Trophoblast cell (in vitro differentiated cells and primary cell): ENCODE data around the gene PDE6C.

Experiments used
- DNase-seq, 2 donors: peaks; one replicate each; pipeline ENCODE4 v3.0.0-alpha.2; 2016
- H2AFZ ChIP-seq: 2 replicates; pipeline ENCODE4 v1.6.1; 2013; ENCODE audit warnings: low read length, moderate library complexity, mild to moderate bottlenecking; ENCODE audit not compliant: insufficient read depth, poor library complexity
- H2AK5ac ChIP-seq: 2 replicates; pipeline ENCODE4 v1.6.1; 2013; ENCODE audit warnings: mild to moderate bottlenecking, low read length
- H2BK120ac ChIP-seq: 2 replicates; pipeline ENCODE4 v1.6.1; 2013; ENCODE audit warnings: low read length, mild to moderate bottlenecking, moderate library complexity; ENCODE audit not compliant: insufficient read depth, poor library complexity
- H2BK12ac ChIP-seq: 2 replicates; pipeline ENCODE4 v1.6.1; 2013; ENCODE audit warnings: mild to moderate bottlenecking, low read length, moderate library complexity
- H2BK5ac ChIP-seq: 2 replicates; pipeline ENCODE4 v1.6.1; 2013; ENCODE audit warnings: low read length, low read depth, moderate library complexity, mild to moderate bottlenecking; ENCODE audit not compliant: poor library complexity
- H3K14ac ChIP-seq: 2 replicates; pipeline ENCODE4 v1.6.1; 2013; ENCODE audit warnings: mild to moderate bottlenecking, low read length
- H3K18ac ChIP-seq: 2 replicates; pipeline ENCODE4 v1.6.1; 2013; ENCODE audit warnings: mild to moderate bottlenecking, low read length
- H3K23ac ChIP-seq: 2 replicates; pipeline ENCODE4 v1.6.1; 2013; ENCODE audit warnings: low read length
- H3K27ac ChIP-seq: 2 replicates; pipeline ENCODE4 v1.5.1; 2013; ENCODE audit warnings: low read depth, mild to moderate bottlenecking, inconsistent platforms, low read length, moderate library complexity
- H3K27me3 ChIP-seq: 2 replicates; pipeline ENCODE4 v1.6.1; 2013; ENCODE audit warnings: inconsistent platforms, mild to moderate bottlenecking, low read length, moderate library complexity; ENCODE audit not compliant: insufficient read depth
- H3K36me3 ChIP-seq, 2 experiments: 1 replicate in 1 of 2; 2 replicates in 1 of 2; pipeline ENCODE4 v1.6.1; 2013; ENCODE audit warnings: low read length in 2 of 2, mild to moderate bottlenecking in 2 of 2, moderate library complexity in 1 of 2; ENCODE audit not compliant: insufficient read depth in 2 of 2, control insufficient read depth in 1 of 2
- H3K4ac ChIP-seq: 2 replicates; pipeline ENCODE4 v1.6.1; 2013; ENCODE audit warnings: low read depth, mild to moderate bottlenecking, low read length, moderate library complexity
- H3K4me1 ChIP-seq, 2 experiments: 1 replicate in 1 of 2; 2 replicates in 1 of 2; pipeline ENCODE4 v1.6.1; 2013; ENCODE audit warnings: low read length in 2 of 2, mild to moderate bottlenecking in 2 of 2, moderate library complexity in 1 of 2; ENCODE audit not compliant: insufficient read depth in 2 of 2, control insufficient read depth in 1 of 2
- H3K4me2 ChIP-seq: 2 replicates; pipeline ENCODE4 v1.6.1; 2013; ENCODE audit warnings: inconsistent platforms, mild to moderate bottlenecking, low read length, moderate library complexity
- H3K4me3 ChIP-seq: 2 replicates; pipeline ENCODE4 v1.5.1; 2013; ENCODE audit warnings: mild to moderate bottlenecking, low read depth, low read length, inconsistent platforms
- H3K79me1 ChIP-seq: one replicate; pipeline ENCODE4 v1.6.1; 2013; ENCODE audit warnings: low read length
- H3K79me2 ChIP-seq: 2 replicates; pipeline ENCODE4 v1.6.1; 2013; ENCODE audit warnings: low read length, mild to moderate bottlenecking; ENCODE audit not compliant: control insufficient read depth, insufficient read depth, poor library complexity
- H3K9ac ChIP-seq: 2 replicates; pipeline ENCODE4 v1.6.1; 2013; ENCODE audit warnings: mild to moderate bottlenecking, low read length
- H3K9me3 ChIP-seq: 2 replicates; pipeline ENCODE4 v1.6.1; 2013; ENCODE audit warnings: low read depth, mild to moderate bottlenecking, control low read depth, inconsistent platforms, low read length; ENCODE audit not compliant: insufficient read depth
- H4K12ac ChIP-seq: 2 replicates; pipeline ENCODE4 v1.6.1; 2013; ENCODE audit warnings: low read depth, mild to moderate bottlenecking, low read length, moderate library complexity
- H4K8ac ChIP-seq: 2 replicates; pipeline ENCODE4 v1.6.1; 2013; ENCODE audit warnings: low read depth, mild to moderate bottlenecking, low read length, moderate library complexity
- H4K91ac ChIP-seq: one replicate; pipeline ENCODE4 v1.6.1; 2013; ENCODE audit warnings: low read depth, mild to moderate bottlenecking, low read length, moderate library complexity
- WGBS: extraction: QIAGEN DNeasy Blood & Tissue Kit; methylation state at CpG from one replicate; pipeline ENCODE4 v1.1.7; 2013; ENCODE audit warnings: missing lambda C conversion rate; ENCODE audit not compliant: insufficient read length, insufficient coverage; ENCODE audit errors: extremely low coverage; 5-methylcytosine and 5-hydroxymethylcytosine counted together

The PDE6C gene

DNA sequence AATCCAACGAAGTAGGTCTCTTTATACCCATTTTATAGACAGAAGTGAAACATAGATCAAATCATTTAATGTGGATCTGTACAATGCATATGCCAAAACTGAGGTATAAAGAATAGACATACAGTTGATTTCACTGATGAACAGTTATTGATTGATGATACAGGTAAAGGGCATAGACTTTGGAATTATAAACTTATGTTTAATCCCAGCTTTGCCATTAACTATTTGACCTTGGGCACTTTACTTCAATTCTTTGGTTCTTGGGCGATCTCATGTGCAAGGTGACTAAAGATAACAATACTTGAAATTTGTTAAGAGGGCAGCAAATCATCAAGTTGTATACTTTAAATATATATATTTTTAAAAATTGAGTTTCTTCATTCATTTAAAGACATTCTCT is 61.5 kb downstream of the PDE6C start:
- no peak overlapping the region for H3K14ac ChIP-seq
- H2BK12ac ChIP-seq: no peak overlapping the region
- H2BK5ac ChIP-seq: no peak overlapping the region
- H3K4ac ChIP-seq: no peak overlapping the region
- no peaks in the 10 kb centered on the region for H3K9me3 ChIP-seq
- H2BK120ac ChIP-seq: no peak overlapping the region
- no peak overlapping the region for H2AFZ ChIP-seq
- no peak overlapping the region for H3K4me3 ChIP-seq
- no peak overlapping the region for H3K23ac ChIP-seq
- H2AK5ac ChIP-seq: no peak overlapping the region
- H3K27me3 ChIP-seq: no peaks in the 10 kb centered on the region
- H3K27ac ChIP-seq: no peak overlapping the region
- H4K12ac ChIP-seq: no peak overlapping the region
- no peaks in the 10 kb centered on the region for H3K79me2 ChIP-seq
- H3K36me3 ChIP-seq: peaks cover 4 to 9% of the 10 kb centered on the region in 2 experiments
- no peak overlapping the region for H4K91ac ChIP-seq
- H4K8ac ChIP-seq: no peak overlapping the region
- no peaks in the 10 kb centered on the region for H3K79me1 ChIP-seq
- no peak overlapping the region for H3K18ac ChIP-seq
- no peak overlapping the region for H3K4me2 ChIP-seq
- DNase-seq: no peak
- no peak overlapping the region for H3K9ac ChIP-seq
- no CpG with 5 or more reads among the region's 2 CpGs for WGBS
- peaks cover 0 to 4% of the 10 kb centered on the region in 2 experiments for H3K4me1 ChIP-seq

DNA sequence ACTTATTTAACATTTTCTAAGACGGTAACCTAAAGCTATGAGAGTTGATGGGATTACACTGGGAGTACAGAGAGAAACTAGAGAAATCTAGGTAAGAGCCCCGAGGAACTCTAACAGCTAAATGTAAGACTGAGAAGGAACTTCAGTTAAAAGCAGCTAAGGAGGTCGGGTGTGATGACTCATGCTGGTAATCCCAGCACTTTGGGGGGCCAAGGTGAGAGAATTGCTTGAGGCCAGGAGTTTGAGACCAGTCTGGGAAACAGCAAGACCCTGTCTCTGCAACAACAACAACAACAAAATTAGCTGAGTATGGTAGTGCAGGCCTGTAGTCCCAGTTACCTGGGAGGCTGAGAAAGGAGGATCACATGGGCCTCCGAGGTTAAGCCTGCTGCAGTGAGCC is 66.0 kb downstream of the PDE6C start:
- no peak overlapping the region for H3K4me3 ChIP-seq
- no peak overlapping the region for H4K8ac ChIP-seq
- no peaks in the 10 kb centered on the region for H3K9me3 ChIP-seq
- no peak overlapping the region for H3K4me2 ChIP-seq
- no peak overlapping the region for H2AFZ ChIP-seq
- no peak for DNase-seq
- no peak overlapping the region for H4K12ac ChIP-seq
- H3K79me2 ChIP-seq: no peaks in the 10 kb centered on the region
- H3K27me3 ChIP-seq: no peaks in the 10 kb centered on the region
- no CpG with 5 or more reads among the region's 4 CpGs for WGBS
- H3K4me1 ChIP-seq: peaks cover 0 to 4% of the 10 kb centered on the region in 2 experiments
- H2BK5ac ChIP-seq: no peak overlapping the region
- H2BK120ac ChIP-seq: no peak overlapping the region
- no peak overlapping the region for H3K4ac ChIP-seq
- no peak overlapping the region for H2BK12ac ChIP-seq
- H3K9ac ChIP-seq: no peak overlapping the region
- H4K91ac ChIP-seq: no peak overlapping the region
- H3K23ac ChIP-seq: no peak overlapping the region
- H2AK5ac ChIP-seq: no peak overlapping the region
- peaks cover 2 to 5% of the 10 kb centered on the region in 2 experiments for H3K36me3 ChIP-seq
- H3K14ac ChIP-seq: no peak overlapping the region
- no peaks in the 10 kb centered on the region for H3K79me1 ChIP-seq
- no peak overlapping the region for H3K27ac ChIP-seq
- H3K18ac ChIP-seq: no peak overlapping the region

DNA sequence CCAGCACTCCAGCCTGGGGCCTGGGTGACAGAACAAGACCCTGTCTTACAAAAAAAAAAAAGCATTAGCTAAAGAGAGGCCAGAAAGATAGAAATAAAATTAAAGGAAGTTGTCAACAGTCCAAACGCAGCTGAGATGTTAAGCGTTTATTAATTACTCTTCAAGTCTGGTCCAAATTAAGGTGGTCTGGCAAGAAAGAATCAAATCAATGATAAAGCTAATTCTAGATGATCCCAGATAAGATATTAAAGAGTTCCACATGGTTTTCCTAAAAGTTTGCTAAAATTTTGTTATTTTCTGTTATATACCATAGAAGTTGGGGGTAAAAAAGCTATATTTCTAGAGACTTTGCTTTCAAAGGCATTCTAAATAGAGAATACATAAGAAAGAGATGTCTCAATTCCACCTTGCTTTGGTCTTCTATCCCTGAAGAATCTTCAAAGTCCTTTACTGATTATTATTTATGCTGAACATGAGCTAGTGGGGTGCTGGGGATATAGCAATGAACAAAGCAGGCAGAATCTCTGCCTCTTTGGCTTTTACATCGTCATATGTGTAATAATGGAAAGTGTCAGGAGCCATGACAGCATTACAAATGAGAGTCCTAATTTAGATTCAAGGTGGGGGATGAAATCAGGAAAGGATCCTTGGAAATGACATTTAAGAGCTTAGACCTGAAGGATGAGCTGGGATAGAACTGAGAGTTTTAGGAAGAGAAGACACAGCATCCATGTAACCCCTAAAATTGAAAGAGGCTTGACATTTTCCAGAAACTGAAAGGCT is 66.7 kb downstream of the PDE6C start:
- Histone ChIP-seq H3K79me2 (no peaks in the 10 kb centered on the region), H3K23ac (no peak overlapping the region), H4K91ac (no peak overlapping the region), H3K14ac (no peak overlapping the region), H3K9me3 (no peaks in the 10 kb centered on the region), H3K27ac (no peak overlapping the region), H3K9ac (no peak overlapping the region), H3K4ac (no peak overlapping the region), H3K79me1 (no peaks in the 10 kb centered on the region), H2AK5ac (no peak overlapping the region), H3K18ac (no peak overlapping the region), H3K4me1 (peaks cover 0 to 4% of the 10 kb centered on the region in 2 experiments), H4K8ac (no peak overlapping the region), H4K12ac (no peak overlapping the region), H3K27me3 (no peaks in the 10 kb centered on the region), H3K4me2 (no peak overlapping the region), H3K36me3 (peaks cover 2 to 5% of the 10 kb centered on the region in 2 experiments), H2BK5ac (no peak overlapping the region), H3K4me3 (no peak overlapping the region), H2AFZ (no peak overlapping the region), H2BK120ac (no peak overlapping the region), H2BK12ac (no peak overlapping the region)
- WGBS: no CpG with 5 or more reads among the region's 3 CpGs
- DNase-seq: no peak

DNA sequence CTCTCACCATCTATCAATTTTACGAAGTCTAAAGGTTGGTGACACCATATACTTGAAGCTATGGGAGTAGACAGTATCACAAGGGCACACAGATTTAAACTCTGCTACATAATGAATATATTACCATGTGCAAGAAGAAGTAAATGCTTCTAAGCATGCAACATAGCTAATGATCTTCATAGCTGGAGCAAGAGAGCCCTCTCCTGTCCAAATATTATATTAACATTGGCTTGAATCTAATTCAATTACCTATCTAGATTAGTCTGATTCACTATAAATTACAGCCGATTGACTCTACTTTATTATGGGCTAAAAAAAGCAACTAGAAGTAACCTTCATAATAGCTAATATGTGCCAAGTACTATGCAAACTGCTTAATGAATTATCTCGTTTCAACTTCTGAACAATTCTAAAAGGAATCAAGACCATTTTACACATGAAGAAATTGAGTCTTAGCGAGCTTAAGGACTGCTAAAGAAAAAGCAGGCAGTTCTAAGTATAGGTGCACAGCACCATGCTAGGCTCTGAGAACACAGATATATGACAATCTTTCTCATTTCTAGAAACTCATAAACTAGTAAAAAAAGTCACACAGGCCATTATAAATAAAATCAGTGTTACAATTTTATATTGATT is 68.2 kb downstream of the PDE6C start:
- Histone ChIP-seq H3K36me3 (peaks cover 0 to 3% of the 10 kb centered on the region in 2 experiments), H2BK120ac (no peak overlapping the region), H3K4me1 (peaks cover 0 to 4% of the 10 kb centered on the region in 2 experiments), H3K4me2 (no peak overlapping the region), H2BK5ac (no peak overlapping the region), H4K12ac (no peak overlapping the region), H2BK12ac (no peak overlapping the region), H3K79me1 (no peaks in the 10 kb centered on the region), H4K91ac (no peak overlapping the region), H2AK5ac (no peak overlapping the region), H3K9me3 (no peaks in the 10 kb centered on the region), H3K23ac (no peak overlapping the region), H3K27me3 (no peaks in the 10 kb centered on the region), H3K27ac (no peak overlapping the region), H3K4me3 (no peak overlapping the region), H3K18ac (no peak overlapping the region), H2AFZ (no peak overlapping the region), H3K9ac (no peak overlapping the region), H4K8ac (no peak overlapping the region), H3K4ac (no peak overlapping the region), H3K79me2 (no peaks in the 10 kb centered on the region), H3K14ac (no peak overlapping the region)
- WGBS: no CpG with 5 or more reads among the region's 4 CpGs
- peak; percentile 4 to 78 for DNase-seq
